OCI-LY3 (cell line): ENCODE data around the gene PHC3.
"Not testable (repeated sequence)": the region's sequence is repeated elsewhere in the genome, so short reads cannot be mapped to it uniquely, and the experiment has no call there.

ENCODE experiments used
- H2AFZ ChIP-seq: fragments of 200-600, 300-600 bp; shearing (Covaris generic); 2 replicates; pipeline ENCODE4 v1.6.0; 2014; ENCODE audit warnings: antibody characterized with exemption, low read depth, low read length
- H3K27ac ChIP-seq: fragments of 200-600, 300-600 bp; sonication (generic); 2 replicates; pipeline ENCODE4 v1.5.1; 2014; ENCODE audit warnings: mild to moderate bottlenecking, low read length, moderate library complexity, mixed read lengths
- H3K27me3 ChIP-seq: fragments of 200-600, 300-600 bp; sonication (generic); 2 replicates; pipeline ENCODE4 v1.6.1; 2014; ENCODE audit warnings: low read depth, low read length, mixed read lengths
- H3K36me3 ChIP-seq: fragments of 200-600, 300-600 bp; sonication (generic); replicated peaks from 2 replicates; pipeline ENCODE3; 2014; ENCODE audit warnings: low read depth, low read length, mixed read lengths
- H3K4me1 ChIP-seq: fragments of 300-600, 200-600 bp; sonication (generic); 2 replicates; pipeline ENCODE4 v1.6.1; 2014; ENCODE audit warnings: low read length, mixed read lengths
- H3K4me2 ChIP-seq: fragments of 200-600, 300-600 bp; sonication (generic); 2 replicates; pipeline ENCODE4 v1.6.1; 2014; ENCODE audit warnings: low read length, mixed read lengths
- H3K4me3 ChIP-seq: fragments of 300-600, 200-600 bp; sonication (generic); 2 replicates; pipeline ENCODE4 v1.5.1; 2014; ENCODE audit warnings: antibody characterized with exemption, mild to moderate bottlenecking, low read length, moderate library complexity
- H3K79me2 ChIP-seq: fragments of 300-600, 200-600 bp; shearing (Covaris generic); 2 replicates; pipeline ENCODE4 v1.6.1; 2014; ENCODE audit warnings: mild to moderate bottlenecking, low read length, mixed read lengths
- H3K9ac ChIP-seq: fragments of 300-600, 200-600 bp; shearing (Covaris generic); 2 replicates; pipeline ENCODE4 v1.6.0; 2014; ENCODE audit warnings: mild to moderate bottlenecking, low read length, moderate library complexity
- H3K9me3 ChIP-seq: fragments of 200-600, 300-600 bp; shearing (Covaris generic); 2 replicates; pipeline ENCODE4 v1.6.1; 2014; ENCODE audit warnings: low read length, mixed read lengths; ENCODE audit not compliant: insufficient read depth
- H4K20me1 ChIP-seq: fragments of 200-600, 300-600 bp; sonication (generic); 2 replicates; pipeline ENCODE4 v1.6.1; 2016; ENCODE audit warnings: low read length, mixed read lengths; ENCODE audit not compliant: insufficient read depth
- EZH2phosphoT487 ChIP-seq: fragments of 200-600 bp; shearing (Covaris generic); IDR thresholded peaks from 2 replicates; pipeline ENCODE4 v1.6.1; 2018; ENCODE audit warnings: antibody characterized with exemption, mixed run types, low read depth
- TF ChIP-seq, protein P1 (sequence below): fragments of 200-600, 300-600 bp; sonication (generic); IDR thresholded peaks from 2 replicates; pipeline ENCODE4 v1.5.1; 2014; ENCODE audit warnings: antibody characterized with exemption, low read length, low read depth

PHC3 gene

GRCh38 chr3:170117134-170117533 lies 64.4 kb downstream of the PHC3 start:
- H3K79me2 ChIP-seq: no peaks in the 10 kb centered on the region
- H3K27ac ChIP-seq: no peak overlapping the region
- H3K9ac ChIP-seq: no peak overlapping the region
- H3K4me2 ChIP-seq: no peak overlapping the region
- TF ChIP-seq, protein P1, sequence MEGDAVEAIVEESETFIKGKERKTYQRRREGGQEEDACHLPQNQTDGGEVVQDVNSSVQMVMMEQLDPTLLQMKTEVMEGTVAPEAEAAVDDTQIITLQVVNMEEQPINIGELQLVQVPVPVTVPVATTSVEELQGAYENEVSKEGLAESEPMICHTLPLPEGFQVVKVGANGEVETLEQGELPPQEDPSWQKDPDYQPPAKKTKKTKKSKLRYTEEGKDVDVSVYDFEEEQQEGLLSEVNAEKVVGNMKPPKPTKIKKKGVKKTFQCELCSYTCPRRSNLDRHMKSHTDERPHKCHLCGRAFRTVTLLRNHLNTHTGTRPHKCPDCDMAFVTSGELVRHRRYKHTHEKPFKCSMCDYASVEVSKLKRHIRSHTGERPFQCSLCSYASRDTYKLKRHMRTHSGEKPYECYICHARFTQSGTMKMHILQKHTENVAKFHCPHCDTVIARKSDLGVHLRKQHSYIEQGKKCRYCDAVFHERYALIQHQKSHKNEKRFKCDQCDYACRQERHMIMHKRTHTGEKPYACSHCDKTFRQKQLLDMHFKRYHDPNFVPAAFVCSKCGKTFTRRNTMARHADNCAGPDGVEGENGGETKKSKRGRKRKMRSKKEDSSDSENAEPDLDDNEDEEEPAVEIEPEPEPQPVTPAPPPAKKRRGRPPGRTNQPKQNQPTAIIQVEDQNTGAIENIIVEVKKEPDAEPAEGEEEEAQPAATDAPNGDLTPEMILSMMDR: no peak
- no peak for TF ChIP-seq EZH2phosphoT487
- H4K20me1 ChIP-seq: 0 out of 2 replicates have a peak, but pooled peaks cover 3% of the 10 kb centered on the region
- H3K27me3 ChIP-seq: no peaks in the 10 kb centered on the region
- no peaks in the 10 kb centered on the region for H3K9me3 ChIP-seq
- peaks cover 41% of the 10 kb centered on the region for H3K36me3 ChIP-seq
- H2AFZ ChIP-seq: no peak overlapping the region
- H3K4me1 ChIP-seq: no peaks in the 10 kb centered on the region
- H3K4me3 ChIP-seq: no peak overlapping the region

DNA sequence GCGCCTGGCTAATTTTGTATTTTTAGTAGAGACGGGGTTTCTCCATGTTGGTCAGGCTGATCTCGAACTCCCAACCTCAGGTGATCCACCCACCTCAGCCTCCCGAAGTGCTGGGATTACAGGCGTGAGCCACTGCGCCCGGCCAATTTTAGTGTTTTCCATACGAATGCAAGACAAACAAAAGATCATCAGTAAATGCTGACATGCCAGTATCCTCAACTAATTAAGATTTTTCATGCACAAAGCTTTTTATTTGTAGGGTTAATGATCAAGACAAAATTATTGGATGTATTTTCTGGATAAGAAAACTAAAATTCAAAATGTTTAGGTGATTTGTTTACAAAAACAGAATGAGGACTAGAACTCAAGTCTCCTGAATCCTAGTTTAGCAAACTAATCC lies 67.4 kb downstream of the PHC3 start:
- not testable (repeated sequence) for H3K27ac ChIP-seq, H3K4me2 ChIP-seq, H3K9me3 ChIP-seq, H4K20me1 ChIP-seq, H3K27me3 ChIP-seq, H3K9ac ChIP-seq, H2AFZ ChIP-seq, H3K79me2 ChIP-seq, H3K4me3 ChIP-seq, H3K4me1 ChIP-seq
- H3K36me3 ChIP-seq: peaks cover 47% of the 10 kb centered on the region

DNA sequence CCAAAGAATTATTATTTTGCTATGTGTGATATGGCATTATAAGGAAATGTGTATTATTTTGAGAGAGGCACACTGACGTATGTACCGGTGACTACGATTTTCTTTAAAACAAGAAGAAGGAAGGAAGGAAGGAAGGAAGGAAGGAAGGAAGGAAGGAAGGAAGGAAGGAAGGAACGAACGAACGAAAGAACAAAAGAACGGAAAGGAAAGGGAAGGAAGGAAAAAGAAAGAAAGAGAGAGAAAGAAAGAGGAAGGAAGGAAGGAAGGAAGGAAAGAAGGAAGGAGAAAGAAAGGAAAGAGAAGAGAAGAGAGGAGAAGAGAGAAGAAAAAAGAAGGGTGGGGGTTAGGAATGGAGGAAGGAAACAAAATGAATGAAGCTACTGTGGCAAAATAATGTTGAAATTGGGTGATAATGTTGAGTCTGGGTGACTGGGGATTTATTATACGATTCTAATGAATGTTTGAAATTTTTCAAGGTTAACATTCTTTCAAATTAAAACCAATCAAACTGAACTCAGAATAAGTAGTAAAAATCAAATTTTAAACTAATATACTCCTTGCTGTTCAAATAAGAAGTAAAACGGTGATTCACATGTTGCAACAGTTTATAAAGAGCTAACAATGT lies 70.3 kb downstream of the PHC3 start:
- H4K20me1 ChIP-seq: peaks cover 10% of the 10 kb centered on the region; the same call in 1 of the 2 replicates
- no peaks in the 10 kb centered on the region for H3K79me2 ChIP-seq
- no peak overlapping the region for H3K27ac ChIP-seq
- H3K9ac ChIP-seq: no peak overlapping the region
- no peak overlapping the region for H3K4me2 ChIP-seq
- no peaks in the 10 kb centered on the region for H3K4me1 ChIP-seq
- H3K27me3 ChIP-seq: no peaks in the 10 kb centered on the region
- H2AFZ ChIP-seq: no peak overlapping the region
- H3K4me3 ChIP-seq: no peak overlapping the region
- H3K36me3 ChIP-seq: peaks cover 45% of the 10 kb centered on the region
- TF ChIP-seq EZH2phosphoT487: no peak
- TF ChIP-seq, protein P1: no peak
- no peaks in the 10 kb centered on the region for H3K9me3 ChIP-seq

- Histone ChIP-seq H3K4me1 (no peaks in the 10 kb centered on the region), H3K4me3 (no peak overlapping the region), H3K9ac (no peak overlapping the region), H3K27ac (no peak overlapping the region), H4K20me1 (peaks cover 10% of the 10 kb centered on the region; the same call in 1 of the 2 replicates), H3K9me3 (no peaks in the 10 kb centered on the region), H3K36me3 (peaks cover 37% of the 10 kb centered on the region), H2AFZ (no peak overlapping the region), H3K79me2 (no peaks in the 10 kb centered on the region), H3K27me3 (no peaks in the 10 kb centered on the region), H3K4me2 (no peak overlapping the region)
- TF ChIP-seq EZH2phosphoT487: no peak
- TF ChIP-seq, protein P1: no peak
Observed at GRCh38 chr3:170109579-170110293, 71.8 kb downstream of the PHC3 start.
